GM10266 (cell line): ENCODE data around the gene PARD3.
"Not testable (repeated sequence)": the region's sequence is repeated elsewhere in the genome, so short reads cannot be mapped to it uniquely, and the experiment has no call there.

Experiments
- DNase-seq: peaks from one replicate; pipeline ENCODE4 v3.0.0; 2012; ENCODE audit errors: extremely low spot score
- CTCF ChIP-seq: IDR thresholded peaks from 2 replicates; pipeline ENCODE4 v1.5.1; 2012; ENCODE audit warnings: mild to moderate bottlenecking, low read depth; ENCODE audit not compliant: control insufficient read depth, insufficient read depth; ENCODE audit errors: missing control alignments

The PARD3 gene

GRCh38 chr10:34797155-34797554 is 17.9 kb downstream of the PARD3 start:
- no peak for DNase-seq
- no peak for TF ChIP-seq CTCF

DNA sequence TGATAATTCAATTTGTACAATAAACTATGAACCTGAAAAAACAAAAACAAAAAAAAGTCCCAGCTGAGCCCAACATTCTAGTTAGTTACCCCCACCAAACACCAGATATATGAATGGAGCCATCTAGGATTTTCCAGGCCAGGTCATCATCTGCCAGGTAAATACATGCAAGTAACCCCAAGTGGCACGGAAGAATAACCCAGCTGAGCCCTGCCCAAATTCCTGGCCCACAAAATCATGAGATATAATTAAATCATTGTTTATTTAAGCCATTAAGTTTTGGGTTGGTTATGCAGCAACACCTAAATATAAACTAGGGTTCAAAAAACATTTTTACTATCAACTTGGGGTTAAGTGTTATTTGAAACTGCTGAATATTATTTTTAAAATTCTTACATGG is 19.0 kb downstream of the PARD3 start:
- DNase-seq = no peak
- no peak for TF ChIP-seq CTCF

DNA sequence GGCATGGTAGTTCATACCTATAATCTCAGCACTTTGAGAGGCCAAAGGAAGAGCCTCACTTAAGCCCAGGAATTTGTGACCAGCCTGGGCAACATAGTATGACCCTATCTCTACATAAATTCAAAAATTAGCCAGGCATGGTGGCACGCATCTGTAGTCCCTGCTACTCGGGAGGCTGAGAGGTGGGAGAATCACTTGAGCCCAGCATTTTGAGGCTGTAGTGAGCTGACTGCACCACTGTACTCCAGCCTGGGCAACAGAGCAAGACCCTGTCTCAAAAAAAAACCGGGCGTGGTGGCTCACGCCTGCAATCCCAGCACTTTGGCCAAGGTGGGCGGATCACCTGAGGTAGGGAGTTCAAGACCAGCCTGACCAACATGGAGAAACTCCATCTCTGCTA is 19.8 kb downstream of the PARD3 start:
- DNase-seq = no peak
- no peak for TF ChIP-seq CTCF

DNA sequence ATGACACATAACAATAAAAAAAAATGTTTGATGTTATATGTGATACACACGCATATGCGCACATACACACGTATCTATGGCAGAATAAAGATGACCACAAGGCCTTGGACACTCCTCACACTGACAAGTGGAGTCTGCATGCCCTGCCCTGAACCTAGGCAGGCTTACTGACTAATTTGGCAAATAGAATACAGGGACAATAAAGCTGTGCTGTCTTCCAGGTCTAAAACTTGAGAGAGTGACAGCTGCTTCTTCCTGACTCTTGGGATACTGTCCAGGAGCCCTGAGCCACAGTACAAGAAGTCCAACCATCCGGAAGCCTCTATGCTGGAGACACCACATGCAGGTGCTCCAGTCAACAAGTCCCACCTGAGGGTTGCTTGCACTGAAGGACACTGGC is 20.3 kb downstream of the PARD3 start:
- DNase-seq = no peak
- TF ChIP-seq CTCF = no peak

- DNase-seq = not testable (repeated sequence)
Observed at GRCh38 chr10:34793581-34793980, 21.5 kb downstream of the PARD3 start.

- TF ChIP-seq CTCF = no peak
- no peak for DNase-seq
Observed at GRCh38 chr10:34792881-34793280, 22.2 kb downstream of the PARD3 start.

- no peak for TF ChIP-seq CTCF
- no peak for DNase-seq
Observed at GRCh38 chr10:34791947-34792346, 23.1 kb downstream of the PARD3 start.

DNA sequence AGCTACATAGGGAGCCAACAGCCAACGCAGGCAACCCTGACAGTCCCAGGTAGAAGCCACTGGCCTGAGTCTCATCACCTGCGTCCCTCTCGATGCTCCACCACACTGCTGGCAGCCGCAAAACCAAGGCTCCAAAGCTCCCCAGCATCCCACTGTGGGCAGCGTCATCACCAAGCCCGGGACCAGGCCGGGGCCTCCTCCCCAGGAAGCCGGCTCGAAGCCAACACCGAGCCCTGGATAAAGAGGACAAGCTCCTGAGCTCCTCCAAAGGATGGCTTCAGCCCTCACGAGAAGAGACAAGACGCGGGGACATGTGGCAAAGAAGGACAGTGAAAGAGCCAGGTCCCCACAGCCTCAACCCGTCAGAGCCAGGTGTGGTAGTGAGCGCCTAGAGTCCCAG is 23.9 kb downstream of the PARD3 start:
- no peak for TF ChIP-seq CTCF

More for the DNA sequence above, 23.9 kb downstream of the PARD3 start:
- DNase-seq = no peak
